Suppressor macrophage (primary cell): ENCODE data around the gene ERI3.

Source experiments
- DNase-seq, 4 experiments: peaks; one replicate each; pipeline ENCODE4 v3.0.0-alpha.2; 2020 to 2022
- total RNA-seq, 17 experiments: gene quantifications; one replicate each; lab custom pipeline; 2026; ENCODE audit warnings: mixed read lengths in 6 of 17, inconsistent platforms in 3 of 17; lab: John Stamatoyannopoulos, UW

ERI3 gene, protein sequence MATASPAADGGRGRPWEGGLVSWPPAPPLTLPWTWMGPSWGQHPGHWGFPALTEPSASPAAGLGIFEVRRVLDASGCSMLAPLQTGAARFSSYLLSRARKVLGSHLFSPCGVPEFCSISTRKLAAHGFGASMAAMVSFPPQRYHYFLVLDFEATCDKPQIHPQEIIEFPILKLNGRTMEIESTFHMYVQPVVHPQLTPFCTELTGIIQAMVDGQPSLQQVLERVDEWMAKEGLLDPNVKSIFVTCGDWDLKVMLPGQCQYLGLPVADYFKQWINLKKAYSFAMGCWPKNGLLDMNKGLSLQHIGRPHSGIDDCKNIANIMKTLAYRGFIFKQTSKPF
- total RNA-seq = 10.2 to 29.8 (median 18.7) reads per million in 17 experiments

DNA sequence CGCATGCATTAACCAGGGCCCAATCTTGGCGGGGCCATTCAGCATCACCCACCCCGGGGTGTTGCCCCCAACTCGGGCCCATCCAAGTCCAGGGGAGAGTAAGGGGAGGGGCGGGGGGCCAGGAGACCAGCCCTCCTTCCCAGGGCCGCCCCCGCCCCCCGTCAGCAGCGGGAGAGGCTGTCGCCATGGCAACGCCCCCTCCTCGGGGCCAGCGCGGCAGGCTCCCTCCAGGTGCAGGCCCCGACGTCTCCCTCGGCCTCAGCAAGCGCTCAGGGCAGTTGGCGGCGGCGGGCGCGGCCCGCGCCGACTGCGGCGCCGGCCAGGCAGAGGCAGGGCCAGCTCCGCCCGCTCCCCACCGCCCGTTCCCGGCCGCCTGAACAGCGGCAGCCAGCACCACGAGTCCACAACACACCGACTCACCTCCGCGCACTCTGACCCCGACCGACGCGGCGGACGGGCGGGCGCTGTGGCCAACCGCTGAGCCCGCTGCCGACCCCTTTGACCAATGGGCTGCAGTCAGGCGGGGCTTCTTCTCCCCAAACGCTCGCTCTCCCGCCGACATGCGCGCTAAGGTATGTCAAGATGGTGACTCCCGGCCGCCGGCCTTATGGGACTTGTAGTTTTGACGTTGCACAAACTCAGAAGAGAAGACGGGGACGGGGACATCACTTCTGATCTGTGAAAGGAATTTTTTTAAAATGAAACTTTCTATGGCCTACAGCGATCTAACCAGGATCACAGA lies at the start of gene ERI3:
Gene ERI3 (minus strand): TSS at position 418 of the 742 bp plus-strand sequence. CDS start 231 bp downstream, at position 187.
- peak; percentile 98 to 99 (median 98) for DNase-seq

DNA sequence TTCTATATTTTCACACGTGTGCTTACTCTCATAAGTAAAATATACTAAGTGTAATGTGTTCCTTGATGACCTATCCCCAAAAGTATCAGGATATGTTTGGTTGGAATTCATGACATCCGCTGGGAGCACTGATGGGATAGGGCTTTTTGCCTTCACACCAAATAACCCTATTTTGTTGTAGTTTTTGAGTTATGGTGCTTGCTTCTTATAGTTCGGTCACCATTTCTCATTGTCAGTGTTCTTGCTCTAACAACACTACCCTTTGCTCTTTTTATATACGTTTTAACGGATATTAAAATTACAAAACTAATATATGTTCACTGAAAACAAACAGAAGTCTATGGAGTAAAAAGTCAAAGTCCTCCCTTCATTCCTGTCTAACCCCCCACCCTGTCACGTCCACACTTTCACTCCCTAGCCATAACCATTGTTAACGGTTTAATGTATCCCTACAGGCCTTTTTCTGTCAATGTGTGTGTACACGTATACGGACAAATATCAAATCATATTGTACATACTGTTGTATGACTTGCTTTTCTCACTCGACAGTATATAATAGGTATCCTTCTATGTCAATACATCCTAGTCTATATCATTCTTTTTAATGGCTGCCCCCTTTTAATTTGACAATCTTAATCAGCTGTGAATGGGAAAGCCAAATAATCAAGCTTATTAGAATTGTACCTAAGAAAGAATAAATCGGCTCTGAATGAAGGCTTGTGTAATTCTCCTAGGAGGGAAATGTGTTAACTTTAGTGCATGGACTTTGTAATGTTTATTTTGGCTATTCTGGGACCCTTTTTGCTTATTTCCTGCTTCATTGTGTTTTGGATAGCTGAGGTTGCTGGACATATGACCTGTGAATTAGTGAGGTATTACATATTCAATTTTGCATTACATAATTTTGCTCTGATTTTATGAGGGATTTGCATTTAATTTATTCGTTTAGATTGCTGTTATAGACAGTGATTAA lies 46.5 kb upstream of the ERI3 start:
- no peak for DNase-seq

DNA sequence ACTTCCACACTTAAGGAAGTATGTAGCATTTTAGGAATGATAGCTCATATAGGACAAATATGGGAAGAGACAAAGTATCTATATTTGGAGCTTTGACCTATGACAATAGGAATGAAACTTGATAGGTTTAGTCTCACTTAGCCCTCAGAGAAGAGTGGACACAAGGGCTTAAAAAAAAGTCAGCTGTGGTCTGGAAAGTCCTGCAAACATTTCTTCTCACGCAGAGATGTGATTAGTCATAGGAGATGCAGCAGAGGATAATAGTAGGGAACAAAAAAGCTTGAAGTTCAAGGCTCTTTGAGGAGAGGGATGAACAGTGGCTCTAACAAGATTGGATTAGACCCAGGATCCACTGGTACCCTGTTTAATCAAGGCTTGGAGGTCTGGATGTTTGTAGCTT lies 35.2 kb upstream of the ERI3 start:
- DNase-seq = no peak

DNA sequence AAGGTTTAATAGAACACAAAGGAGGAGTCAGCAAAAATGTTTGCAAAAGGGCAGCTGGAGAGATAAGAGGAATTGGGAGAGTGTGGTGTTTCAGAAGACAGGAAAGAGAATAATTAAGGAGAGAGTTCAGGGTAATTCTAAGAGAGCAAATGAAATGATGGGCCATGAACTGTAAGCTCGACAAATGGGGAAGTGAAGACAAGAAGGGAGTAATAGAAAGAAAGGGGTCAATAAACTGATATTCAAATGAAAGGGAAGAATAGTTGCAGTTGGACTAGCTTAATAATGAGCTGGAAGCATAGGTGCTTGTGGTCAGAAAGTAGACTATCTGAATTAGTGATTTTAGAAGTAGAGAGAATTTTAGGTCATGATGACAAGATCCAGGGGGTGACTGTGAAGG lies 34.4 kb upstream of the ERI3 start:
- no peak for DNase-seq

DNA sequence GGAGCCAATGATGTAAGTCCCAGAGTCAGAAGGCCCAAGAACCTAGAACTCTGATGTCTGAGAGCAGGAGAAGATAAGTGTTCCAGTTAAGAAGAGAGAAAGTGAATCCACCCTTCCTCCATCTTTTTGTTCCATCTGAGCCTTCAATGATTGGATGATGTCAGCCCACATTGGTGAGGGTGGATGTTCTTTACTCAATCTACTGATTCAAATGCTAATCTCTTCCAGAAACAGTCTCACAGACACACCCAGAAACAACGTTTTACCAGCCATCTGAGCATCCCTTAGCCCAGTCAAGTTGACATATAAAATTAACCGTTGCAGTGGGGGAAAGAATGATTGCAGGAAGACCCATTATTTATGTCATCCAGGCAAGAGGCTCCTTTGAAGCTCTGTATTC lies 33.5 kb upstream of the ERI3 start:
- DNase-seq = no peak

DNA sequence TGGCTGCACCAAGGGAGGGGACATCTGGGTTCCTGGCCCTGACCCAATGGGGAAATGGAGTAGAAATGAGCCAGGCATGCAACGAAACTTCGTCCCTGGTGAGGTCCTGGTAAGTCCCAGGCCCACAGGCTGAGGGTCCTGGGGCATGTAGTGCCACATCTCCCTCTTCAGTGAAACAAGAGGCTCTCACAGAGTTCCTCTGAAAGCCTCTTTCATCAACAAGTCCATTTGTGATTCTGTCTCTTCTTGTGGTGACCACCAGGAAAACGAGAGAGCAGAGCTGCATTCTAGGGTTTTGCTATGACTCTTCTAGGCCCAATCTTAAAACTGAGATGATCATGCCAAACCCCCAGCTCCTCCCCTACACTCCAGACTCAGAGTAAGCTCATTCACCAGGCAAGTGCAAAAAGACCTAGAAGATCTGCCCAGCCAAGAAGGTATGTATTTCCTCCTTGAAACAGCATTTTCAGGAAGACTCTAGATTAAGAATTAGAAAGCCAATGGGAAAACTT lies 25.7 kb upstream of the ERI3 start:
- DNase-seq = no peak

DNA sequence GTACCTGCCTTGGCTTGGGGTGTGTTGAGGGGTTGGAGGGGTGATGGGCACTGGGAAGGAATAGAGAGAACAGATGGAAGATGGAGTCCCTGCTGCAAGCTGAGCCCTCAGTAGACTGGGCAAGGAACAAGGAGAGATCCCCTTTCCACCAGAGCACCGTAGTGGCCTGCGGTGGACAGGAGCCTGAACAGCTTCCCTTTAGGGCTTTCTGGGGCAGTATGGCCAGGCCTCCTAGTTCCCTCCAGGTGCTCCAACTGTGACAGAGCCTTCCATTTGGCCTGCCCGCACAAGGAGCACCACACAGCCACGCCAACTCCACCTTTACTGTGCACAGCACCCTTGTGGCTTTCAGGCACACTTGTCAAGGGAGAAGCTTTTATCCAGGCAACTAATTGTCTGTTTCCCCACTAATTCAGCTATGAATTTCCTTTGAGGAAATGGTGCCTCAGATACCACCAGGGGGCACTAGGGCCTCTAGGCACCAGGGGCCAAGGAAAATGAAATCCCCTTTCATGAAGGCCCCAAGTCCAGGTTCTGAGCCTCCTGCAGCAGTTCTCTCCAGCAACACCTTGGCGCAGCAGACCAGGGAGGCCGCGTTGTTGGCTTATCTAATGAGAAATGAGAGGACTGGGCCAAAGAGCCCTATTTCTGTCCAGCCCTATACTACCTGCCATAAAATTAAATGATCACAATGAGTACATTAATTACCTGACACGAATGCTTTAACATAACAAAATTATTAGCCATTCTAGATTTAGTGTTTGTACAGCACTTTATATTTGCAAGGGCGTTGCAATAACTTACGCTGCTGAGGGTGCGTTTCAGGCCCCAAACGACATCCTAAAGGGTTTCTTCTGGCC lies 23.1 kb upstream of the ERI3 start:
- peak; percentile 74 to 88 (median 80) for DNase-seq

DNA sequence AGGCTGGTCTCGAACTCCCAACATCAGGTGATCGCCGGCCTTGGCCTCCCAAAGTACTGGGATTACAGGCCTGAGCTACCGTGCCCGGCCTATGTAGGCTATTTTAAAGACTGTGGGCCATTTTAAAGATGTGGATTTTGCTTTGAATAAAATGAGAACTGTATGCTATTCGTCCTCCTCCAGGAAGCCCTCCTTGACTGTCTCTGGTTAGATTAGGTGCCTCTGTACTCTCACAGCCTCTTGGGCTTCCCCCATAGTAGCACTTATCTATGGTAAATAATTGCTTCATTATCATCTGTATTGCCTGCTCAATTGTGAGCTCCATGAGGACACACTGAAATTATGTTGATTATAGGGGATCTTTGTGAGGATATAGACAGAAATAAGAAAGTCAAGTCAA lies 20.5 kb upstream of the ERI3 start:
- no peak for DNase-seq

DNA sequence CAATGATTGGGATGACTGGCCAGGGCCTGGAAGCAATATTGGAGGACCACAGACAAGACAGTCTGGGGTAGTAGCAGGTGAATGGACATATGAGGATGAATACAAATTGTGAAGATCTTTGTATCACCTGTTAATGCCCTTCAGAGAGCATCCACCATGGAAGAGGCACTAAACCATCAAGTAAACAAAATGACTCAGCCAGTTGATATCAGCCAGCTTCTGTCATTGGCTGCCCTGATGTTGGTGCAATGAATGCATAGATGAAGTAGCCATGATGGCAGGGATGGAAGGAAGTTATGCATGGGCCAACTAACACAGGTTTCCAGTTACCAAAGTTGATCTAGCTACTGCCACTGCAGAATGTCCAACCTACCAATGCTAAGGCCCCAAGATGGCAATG lies 16.1 kb upstream of the ERI3 start:
- no peak for DNase-seq

DNA sequence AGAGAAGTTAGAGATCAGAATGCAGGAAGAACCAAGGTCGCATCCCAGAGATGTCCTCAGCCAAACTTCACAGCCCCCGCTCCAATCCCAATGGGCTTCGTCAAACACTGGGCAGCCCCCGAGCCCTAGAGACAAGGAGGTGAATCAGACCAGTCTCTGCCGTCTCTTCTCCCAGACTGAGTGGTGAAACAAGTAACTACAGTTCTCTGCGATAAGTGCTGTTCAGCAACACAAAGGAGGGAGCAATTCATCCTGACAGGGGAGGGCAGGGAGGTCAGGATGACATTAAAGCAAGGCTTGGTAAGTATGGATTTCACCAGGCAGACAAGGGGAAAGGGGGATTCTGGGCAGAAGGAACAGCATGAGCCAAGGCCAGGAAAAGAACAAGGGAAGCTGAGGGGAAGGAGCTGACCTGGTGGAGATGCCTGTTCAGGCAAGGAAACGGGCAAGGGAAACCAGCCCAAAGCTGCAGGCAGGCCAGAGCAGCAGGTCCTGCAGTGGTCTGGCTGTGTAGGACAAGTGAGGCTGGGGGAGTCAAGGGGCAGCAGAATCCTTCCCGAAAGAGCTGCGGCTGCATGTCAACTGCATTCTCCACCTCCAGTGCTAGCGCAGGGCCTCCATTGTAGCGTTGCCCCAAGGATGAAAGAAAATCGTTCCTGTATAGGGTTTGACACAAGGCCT lies 13.6 kb upstream of the ERI3 start:
- no peak for DNase-seq

DNA sequence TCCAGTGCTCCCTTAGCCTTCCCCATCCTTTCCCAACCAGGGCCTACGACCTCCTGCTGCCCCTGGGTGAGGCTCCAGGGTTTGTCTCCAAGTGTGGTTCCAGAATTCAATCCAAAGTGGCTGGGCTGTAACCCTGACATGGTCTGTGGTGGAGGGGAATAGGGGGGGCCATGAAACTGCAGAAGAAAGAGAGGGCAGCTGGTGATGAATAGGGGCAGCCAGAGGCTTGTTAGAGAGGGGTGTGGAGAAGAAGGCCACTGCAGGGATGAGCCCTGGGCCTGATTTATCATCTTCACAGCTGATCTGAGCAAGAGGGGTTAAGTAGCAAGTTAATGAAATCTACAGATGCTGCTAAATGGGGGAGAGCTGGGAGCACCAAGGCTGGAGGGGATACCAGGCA lies 12.9 kb upstream of the ERI3 start:
- DNase-seq = no peak

DNA sequence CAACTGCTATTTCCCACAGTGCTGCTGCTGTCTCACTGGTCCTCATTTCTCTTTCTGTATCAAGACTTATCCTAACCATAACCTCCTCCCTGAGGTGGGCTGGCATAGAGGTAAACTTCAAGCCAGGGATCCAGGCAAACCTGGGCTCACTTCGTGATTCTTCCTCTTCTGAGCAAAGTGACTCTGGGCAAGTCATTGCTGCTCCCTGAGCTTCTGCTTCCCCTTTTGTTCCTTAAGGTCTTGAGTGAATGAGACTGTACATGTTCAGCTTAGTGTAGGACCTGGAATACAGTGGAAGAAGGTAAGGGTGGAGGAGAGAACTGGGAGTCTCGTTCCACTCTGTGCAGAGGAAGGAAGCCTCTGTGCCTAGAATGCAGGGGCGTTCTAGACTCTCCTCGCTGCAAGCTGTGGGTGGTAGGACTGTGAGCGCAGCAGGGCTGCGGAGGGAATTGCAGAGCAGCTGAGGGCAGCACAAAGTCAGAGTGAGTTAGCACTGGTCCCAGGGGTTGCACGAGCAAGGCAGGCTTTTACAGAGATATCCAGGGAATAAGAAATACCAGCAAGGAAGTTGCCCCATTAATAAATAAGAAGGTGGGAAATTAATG lies 11.4 kb upstream of the ERI3 start:
- DNase-seq = peak in 3 of 4 experiments; percentile 36 to 51 (median 47)

DNA sequence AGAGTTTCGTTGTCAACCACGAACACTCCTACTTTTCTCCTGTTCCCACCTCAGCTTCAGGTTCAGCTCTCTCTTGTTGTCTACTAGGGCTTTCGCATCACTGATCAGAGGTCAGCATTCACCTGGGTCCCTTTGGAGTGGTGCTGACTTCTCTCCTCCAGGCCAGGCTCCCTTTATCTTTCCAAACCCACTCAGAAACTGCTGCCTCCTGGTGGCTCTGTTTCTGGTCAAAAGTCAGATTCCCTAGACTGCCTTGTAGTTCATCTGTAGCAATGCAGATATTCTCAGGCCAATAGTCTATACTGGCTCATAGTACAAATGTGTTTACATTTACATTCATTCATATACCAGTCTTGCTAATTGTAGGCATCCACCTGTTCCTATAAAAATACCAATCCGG lies 6.4 kb upstream of the ERI3 start:
- DNase-seq = peak in 1 of 4 experiments; percentile 5

DNA sequence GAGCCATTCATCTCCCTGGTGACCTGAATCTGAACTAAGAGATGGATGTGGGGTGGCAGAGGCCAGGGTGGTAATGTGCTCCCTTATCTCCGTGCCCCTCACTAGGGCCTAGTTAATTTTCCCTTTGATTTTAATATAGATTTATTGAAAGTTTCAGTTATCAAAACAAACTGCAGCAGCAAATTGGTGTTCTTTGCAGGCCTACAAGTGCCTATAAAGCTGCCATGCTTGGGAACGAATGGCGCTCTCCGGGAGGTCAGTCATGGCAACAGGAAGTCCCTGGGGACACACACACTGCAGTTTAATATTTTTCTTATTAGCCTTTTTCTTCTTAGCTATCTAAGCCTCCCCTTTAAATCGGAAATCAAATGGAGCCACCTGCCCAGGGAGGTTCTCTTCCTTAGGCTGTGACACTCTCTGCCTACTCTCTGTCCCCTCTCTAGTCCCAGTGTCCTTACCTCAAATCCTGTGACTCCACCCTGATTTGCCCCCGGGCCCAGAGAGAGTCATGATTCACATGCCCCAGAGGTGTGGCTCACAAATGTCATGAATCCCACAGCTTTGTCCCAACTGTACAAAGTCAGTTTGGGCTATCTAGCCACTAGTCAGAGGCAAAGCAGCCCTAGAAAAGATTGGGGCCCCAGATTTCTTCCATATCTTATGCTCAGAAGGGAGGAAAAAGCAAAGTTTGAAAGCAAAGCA lies 4.3 kb upstream of the ERI3 start:
- DNase-seq = no peak

DNA sequence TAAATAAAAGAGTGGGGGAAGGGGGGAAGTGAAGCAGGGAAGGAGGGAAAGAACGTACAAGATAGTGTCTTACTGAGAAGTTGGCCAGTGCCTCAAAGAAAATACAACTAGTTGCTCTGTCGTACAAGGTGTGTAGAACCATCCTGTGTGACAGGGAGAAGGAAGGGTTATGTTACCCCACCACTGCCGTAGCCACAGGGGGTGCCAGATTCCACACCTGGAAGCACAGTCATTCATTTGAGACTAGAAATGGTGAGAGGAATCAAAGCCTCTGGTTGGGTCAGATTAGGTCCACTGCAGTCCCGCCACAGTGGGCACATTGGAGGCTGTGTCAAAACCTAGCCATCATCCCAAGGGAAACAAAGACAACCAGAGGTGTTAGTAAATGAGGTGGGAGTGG lies 2.7 kb upstream of the ERI3 start:
- DNase-seq = no peak

DNA sequence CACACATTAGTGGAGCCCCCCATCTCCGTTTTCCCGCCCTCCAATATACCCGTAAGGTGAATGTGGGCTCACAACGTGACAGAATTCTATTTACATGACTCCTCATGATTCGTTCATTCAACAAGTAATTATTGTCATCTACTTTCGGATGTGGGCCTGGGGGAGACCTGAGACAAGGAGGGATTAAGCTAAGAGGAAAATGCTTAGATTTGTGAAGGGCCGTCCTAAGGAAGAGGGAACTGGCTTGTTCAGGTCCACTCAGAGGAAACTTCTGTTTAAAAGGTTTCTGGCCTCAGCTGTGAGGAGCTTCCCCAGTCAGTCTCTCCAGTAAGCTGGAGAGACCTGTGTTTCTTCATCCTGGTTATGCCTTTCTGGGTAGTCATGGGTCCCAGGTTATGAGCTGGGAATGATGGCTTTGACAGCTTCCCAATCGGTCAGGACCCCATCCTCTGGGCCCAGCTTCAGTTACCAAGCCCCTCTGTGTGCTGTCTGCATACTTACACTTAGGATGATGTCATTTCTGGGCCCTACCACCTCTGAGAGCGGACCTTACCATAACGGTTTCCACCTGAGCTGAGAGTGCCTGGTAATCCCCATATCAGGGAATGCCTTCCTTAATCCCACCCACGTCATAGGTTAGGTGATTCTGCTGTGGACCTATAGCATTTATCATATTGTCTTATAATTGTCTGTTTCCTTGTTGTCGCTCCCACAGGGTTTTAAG lies 687 bp upstream of the ERI3 start:
- peak in 2 of 4 experiments; percentile 4 to 14 for DNase-seq

DNA sequence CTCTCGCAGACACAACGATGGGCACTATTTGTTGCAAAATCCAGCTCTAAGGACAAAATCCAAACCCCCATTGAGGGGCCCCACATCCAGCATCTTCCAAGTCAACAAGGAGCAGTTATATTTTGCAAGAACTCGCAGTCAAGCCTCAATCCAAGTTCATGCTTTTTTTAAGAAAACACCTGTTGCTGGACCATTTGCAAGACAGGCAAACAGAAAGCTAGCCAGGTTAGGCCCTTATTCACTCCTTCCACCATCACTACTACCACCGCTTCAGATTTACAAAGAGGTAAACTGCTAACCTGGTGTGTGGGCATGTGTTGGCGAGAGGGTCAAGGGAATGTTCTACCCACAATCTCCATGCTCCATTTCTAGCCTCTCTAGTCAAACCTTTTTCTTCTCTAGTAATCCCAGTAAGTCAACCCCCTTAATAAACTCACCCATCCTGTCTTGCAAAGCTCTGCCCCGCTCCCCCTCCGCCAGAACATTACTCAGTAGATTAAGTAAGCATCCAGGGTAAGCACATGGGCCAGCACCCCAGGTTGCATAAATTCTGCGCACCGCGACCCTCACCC lies 703 bp downstream of the ERI3 start:
- peak in 3 of 4 experiments; percentile 3 to 9 (median 4) for DNase-seq

DNA sequence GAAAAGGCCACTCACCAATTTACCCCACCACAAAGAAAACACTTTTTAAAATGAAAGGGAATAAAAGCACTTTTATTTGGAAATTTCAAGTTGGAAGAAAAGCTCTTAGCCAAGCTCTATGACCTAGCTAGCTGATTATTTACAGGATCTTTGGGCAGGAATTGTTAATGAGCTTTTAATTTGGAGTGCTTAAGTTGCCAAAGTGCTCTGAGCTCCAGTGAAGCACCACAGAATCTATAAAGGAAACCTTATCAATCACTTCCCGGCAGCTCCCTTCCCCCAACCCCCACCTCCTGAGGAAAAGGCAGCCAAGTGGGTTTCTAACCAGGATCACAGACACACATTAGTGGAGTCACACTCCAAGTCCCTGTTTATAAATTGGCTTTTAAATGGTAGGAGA lies 1.5 kb downstream of the ERI3 start:
- no peak for DNase-seq

DNA sequence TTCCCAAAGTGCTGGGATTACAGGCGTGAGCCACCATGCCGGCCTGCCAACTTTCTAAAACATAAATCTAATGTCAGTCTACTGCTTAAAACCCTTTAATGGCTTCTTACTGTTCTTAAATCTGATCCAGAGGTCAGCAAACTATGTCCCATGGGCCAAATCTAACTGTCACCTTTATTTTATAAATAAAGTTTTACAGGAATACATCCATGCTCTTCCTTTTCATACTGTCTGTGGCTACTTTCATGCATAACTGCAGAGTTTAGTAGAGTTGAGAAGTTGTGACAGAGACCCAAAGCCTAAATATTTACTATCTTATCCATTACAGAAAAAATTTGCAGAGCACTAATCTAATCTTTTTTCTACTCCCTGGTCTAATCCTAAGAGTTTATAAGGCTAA lies 3.8 kb downstream of the ERI3 start:
- DNase-seq = no peak
